WTC11 (cell line): Measurements from ENCODE around the gene LCN12. TPM values are rescaled to one million over a fixed set of nuclear protein-coding genes. Genes with fewer than 3 reads are reported as not detected.
A peak's percentile ranks its signal among the peaks of the same experiment; 100 is the strongest.

Experiments
- ATAC-seq: fragments of 200-7000 bp; cut with Tn5 transposase; 2 replicates; pipeline ENCODE4 v1.10.0; 2021; ENCODE audit warnings: mild to moderate bottlenecking, moderate library complexity
- CTCF ChIA-PET: fragments of 300-600 bp; sonication (Branson Sonifier 250); formaldehyde crosslinking; loops from one replicate; lab custom pipeline; 2021; ENCODE audit warnings: antibody characterized with exemption; lab: Charles Lee
- POLR2A ChIA-PET: fragments of 350-600 bp; sonication (Branson Sonifier 250); formaldehyde crosslinking; loops from one replicate; lab custom pipeline; 2021; ENCODE audit warnings: antibody characterized with exemption; lab: Charles Lee
- DNase-seq: peaks from one replicate; pipeline ENCODE4 v3.0.0; 2021; ENCODE audit warnings: low spot score
- H3K27ac Mint-ChIP-seq: 2 replicates; pipeline ENCODE4 v1.8.0; 2021; ENCODE audit warnings: mixed read lengths
- H3K27me3 Mint-ChIP-seq: 2 replicates; pipeline ENCODE4 v1.8.0; 2021; ENCODE audit warnings: low read depth, mild to moderate bottlenecking, moderate library complexity, mixed read lengths
- H3K36me3 Mint-ChIP-seq: 2 replicates; pipeline ENCODE4 v1.8.0; 2021; ENCODE audit warnings: mixed read lengths
- H3K4me1 Mint-ChIP-seq: 2 replicates; pipeline ENCODE4 v1.8.0; 2022; ENCODE audit warnings: mixed read lengths
- H3K4me3 Mint-ChIP-seq: 2 replicates; pipeline ENCODE4 v1.8.0; 2021; ENCODE audit warnings: mild to moderate bottlenecking, moderate library complexity, mixed read lengths
- H3K9me3 Mint-ChIP-seq: 2 replicates; pipeline ENCODE4 v1.8.0; 2021; ENCODE audit warnings: mixed read lengths
- AFF4 ChIP-seq: sonication (generic); formaldehyde crosslinking; IDR thresholded peaks from 2 replicates; pipeline ENCODE4 v1.8.1; 2023; ENCODE audit warnings: mild to moderate bottlenecking, missing genetic modification reagents, borderline replicate concordance
- CTCF ChIP-seq: fragments of 200-600 bp; IDR thresholded peaks from 2 replicates; pipeline ENCODE4 v1.8.0; 2022; ENCODE audit warnings: antibody characterized with exemption
- FOXP4 ChIP-seq: sonication (generic); formaldehyde crosslinking; IDR thresholded peaks from 2 replicates; pipeline ENCODE4 v1.8.0; 2022; ENCODE audit warnings: mild to moderate bottlenecking, missing genetic modification reagents
- MYBL2 ChIP-seq: sonication (generic); formaldehyde crosslinking; IDR thresholded peaks from 2 replicates; pipeline ENCODE4 v1.8.1; 2023; ENCODE audit warnings: mild to moderate bottlenecking, moderate library complexity, missing genetic modification reagents
- RORB ChIP-seq: fragments of 250-450 bp; sonication (Bioruptor Pico); IDR thresholded peaks from 2 replicates; pipeline ENCODE4 v1.9.0; 2021; ENCODE audit warnings: mild to moderate bottlenecking
- SP1 ChIP-seq: sonication (generic); formaldehyde crosslinking; conservative IDR thresholded peaks from 2 replicates; pipeline ENCODE4 v1.8.1; 2022; ENCODE audit warnings: missing genetic modification reagents
- TEAD1 ChIP-seq: sonication (generic); formaldehyde crosslinking; IDR thresholded peaks from 2 replicates; pipeline ENCODE4 v1.8.0; 2022; ENCODE audit warnings: mild to moderate bottlenecking, missing genetic modification reagents
- TEAD4 ChIP-seq: sonication (generic); formaldehyde crosslinking; IDR thresholded peaks from 2 replicates; pipeline ENCODE4 v1.8.0; 2022; ENCODE audit warnings: mild to moderate bottlenecking, missing genetic modification reagents
- ZNF232 ChIP-seq: sonication (generic); formaldehyde crosslinking; IDR thresholded peaks from 2 replicates; pipeline ENCODE4 v1.8.0; 2022; ENCODE audit warnings: mild to moderate bottlenecking, missing genetic modification reagents
- ZNF423 ChIP-seq: fragments of 250-450 bp; sonication (Bioruptor Pico); IDR thresholded peaks from 2 replicates; pipeline ENCODE4 v2.1.2; 2022; ENCODE audit warnings: mild to moderate bottlenecking, moderate library complexity
- total RNA-seq: library from RNA; stranded (reverse); gene quantifications from 3 replicates; pipeline ENCODE4 v1.2.3, GENCODE V29; 2021
- TF ChIP-seq, protein P1 (sequence below): fragments of 250-450 bp; sonication (Bioruptor Pico); IDR thresholded peaks from 2 replicates; pipeline ENCODE4 v2.1.2; 2022; ENCODE audit warnings: mild to moderate bottlenecking, moderate library complexity
- TF ChIP-seq, protein P2 (sequence below): sonication (generic); formaldehyde crosslinking; IDR thresholded peaks from 2 replicates; pipeline ENCODE4 v1.8.1; 2023; ENCODE audit warnings: mild to moderate bottlenecking, moderate library complexity, missing genetic modification reagents

Gene LCN12
- total RNA-seq, 1 experiment from 2014 or later = 1.9 TPM

DNA sequence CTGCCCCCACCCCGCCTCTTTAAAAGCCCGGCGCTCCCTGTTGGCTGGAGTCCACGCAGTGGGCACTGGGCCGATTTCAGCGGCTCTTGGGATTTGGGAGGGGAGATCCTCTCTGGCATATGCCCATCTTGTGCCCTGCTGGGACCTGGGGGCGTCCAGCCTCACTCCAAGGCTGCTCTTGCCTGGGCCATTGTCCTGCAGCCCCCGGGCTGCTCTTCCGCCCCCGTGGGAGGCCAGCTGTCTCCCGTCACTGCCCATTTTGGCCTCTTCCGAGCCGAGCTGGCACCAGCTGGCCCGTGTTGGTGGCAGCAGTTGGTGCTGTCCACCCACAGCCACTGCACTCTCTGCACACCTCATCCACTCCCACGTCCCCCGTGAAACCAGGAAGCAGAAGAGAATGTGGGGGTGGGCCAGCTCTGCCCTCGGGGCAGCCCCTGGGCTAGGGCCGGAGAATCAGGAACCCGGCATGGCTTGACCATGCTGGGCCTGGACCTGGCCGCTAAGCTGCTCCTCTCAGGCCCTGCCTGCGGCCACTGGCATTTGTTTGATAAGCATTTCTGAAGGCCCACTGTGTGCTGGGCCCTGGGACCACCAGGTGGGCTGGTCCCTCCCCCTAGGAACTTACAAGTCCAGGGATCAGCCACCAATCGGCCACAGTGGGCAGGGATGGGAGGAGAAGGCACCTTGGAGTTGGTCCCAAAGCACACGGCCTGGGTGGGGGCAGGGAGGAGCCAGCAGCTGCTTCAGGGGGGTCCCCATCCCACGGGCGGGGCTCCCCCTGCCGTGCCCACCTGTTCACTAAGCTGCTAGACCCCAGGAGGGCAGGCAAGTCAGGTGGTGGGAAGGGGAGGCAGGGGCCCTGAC lies 4.8 kb upstream of the LCN12 start:
- H3K27me3 Mint-ChIP-seq = no peaks in the 10 kb centered on the region
- H3K27ac Mint-ChIP-seq = no peak overlapping the region
- no peaks in the 10 kb centered on the region for H3K9me3 Mint-ChIP-seq
- ChIA-PET POLR2A (interaction anchor here (1.4 kb wide), 2 partner anchors 37 to 88 kb away, joined by 4 to 5 read pairs; no protein-coding TSS in a partner anchor), CTCF (interaction anchor here (0.6 to 8.7 kb wide), 52 partner anchors 9 to 290 kb away, joined by 3 to 151 read pairs (median 6); partner anchors contain the start of genes ABCA2, AJM1, CLIC3 and ENTPD2)
- peaks cover 10% of the 10 kb centered on the region for H3K4me1 Mint-ChIP-seq
- TF ChIP-seq CTCF (no peak), FOXP4 (CRISPR knock-in tag) (no peak), TEAD1 (no peak), TEAD4 (CRISPR knock-in tag) (no peak), ZNF423 (CRISPR knock-in tag) (peak; percentile 53)
- TF ChIP-seq, protein P1, sequence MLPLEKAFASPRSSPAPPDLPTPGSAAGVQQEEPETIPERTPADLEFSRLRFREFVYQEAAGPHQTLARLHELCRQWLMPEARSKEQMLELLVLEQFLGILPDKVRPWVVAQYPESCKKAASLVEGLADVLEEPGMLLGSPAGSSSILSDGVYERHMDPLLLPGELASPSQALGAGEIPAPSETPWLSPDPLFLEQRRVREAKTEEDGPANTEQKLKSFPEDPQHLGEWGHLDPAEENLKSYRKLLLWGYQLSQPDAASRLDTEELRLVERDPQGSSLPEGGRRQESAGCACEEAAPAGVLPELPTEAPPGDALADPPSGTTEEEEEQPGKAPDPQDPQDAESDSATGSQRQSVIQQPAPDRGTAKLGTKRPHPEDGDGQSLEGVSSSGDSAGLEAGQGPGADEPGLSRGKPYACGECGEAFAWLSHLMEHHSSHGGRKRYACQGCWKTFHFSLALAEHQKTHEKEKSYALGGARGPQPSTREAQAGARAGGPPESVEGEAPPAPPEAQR (CRISPR knock-in tag) = no peak
- TF ChIP-seq, protein P2, sequence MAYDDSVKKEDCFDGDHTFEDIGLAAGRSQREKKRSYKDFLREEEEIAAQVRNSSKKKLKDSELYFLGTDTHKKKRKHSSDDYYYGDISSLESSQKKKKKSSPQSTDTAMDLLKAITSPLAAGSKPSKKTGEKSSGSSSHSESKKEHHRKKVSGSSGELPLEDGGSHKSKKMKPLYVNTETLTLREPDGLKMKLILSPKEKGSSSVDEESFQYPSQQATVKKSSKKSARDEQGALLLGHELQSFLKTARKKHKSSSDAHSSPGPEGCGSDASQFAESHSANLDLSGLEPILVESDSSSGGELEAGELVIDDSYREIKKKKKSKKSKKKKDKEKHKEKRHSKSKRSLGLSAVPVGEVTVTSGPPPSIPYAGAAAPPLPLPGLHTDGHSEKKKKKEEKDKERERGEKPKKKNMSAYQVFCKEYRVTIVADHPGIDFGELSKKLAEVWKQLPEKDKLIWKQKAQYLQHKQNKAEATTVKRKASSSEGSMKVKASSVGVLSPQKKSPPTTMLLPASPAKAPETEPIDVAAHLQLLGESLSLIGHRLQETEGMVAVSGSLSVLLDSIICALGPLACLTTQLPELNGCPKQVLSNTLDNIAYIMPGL (CRISPR knock-in tag) = peak; percentile 55; the same call in 1 of the 2 replicates
- H3K36me3 Mint-ChIP-seq = no peaks in the 10 kb centered on the region
- DNase-seq = no peak
- no peak overlapping the region for H3K4me3 Mint-ChIP-seq
- ATAC-seq = no peak

DNA sequence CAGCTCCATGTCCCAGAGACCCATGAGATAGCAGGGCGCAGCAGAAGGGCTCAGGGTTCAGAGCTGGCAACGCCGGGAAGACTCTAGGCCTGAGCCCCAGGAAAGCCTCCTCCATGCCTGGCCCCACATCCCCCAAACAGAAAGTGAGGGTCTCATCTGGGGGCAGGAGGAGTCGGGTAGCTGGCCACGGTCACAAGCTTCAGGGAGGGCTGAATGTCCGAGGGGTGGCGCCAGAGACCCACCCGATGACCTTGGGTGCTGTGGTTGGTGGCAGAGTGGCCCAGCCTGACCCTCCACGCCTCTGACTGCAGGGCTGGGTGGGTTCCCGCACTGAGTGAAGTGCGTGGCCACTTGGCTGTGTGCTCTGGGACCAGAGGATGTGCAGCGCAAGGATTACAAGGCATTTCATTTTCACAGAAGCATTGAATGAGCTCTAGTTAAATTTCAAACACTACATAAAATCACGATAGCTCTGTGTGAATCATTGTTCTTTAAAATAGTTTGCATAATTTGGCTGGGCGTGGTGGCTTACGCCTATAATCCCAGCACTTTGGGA lies 4.0 kb upstream of the LCN12 start:
- Mint-ChIP-seq H3K27ac (peak overlapping the region; percentile 93), H3K36me3 (no peaks in the 10 kb centered on the region), H3K4me3 (peak overlapping the region; percentile 71), H3K9me3 (no peaks in the 10 kb centered on the region), H3K4me1 (peaks cover 10% of the 10 kb centered on the region), H3K27me3 (no peaks in the 10 kb centered on the region)
- POLR2A ChIA-PET = interaction anchor here (1.4 kb wide), 2 partner anchors 37 to 88 kb away, joined by 4 to 5 read pairs; no protein-coding TSS in a partner anchor
- TF ChIP-seq CTCF (peak; percentile 19; the same call in 1 of the 2 replicates), ZNF232 (CRISPR knock-in tag) (no peak; the same call in 1 of the 2 replicates), SP1 (CRISPR knock-in tag) (0 out of 2 replicates have a peak, but pooled peaks have one; percentile 26), MYBL2 (no peak), AFF4 (CRISPR knock-in tag) (no peak), RORB (CRISPR knock-in tag) (no peak)
- CTCF ChIA-PET = interaction anchor here (0.6 to 8.7 kb wide), 56 partner anchors 10 to 289 kb away, joined by 3 to 151 read pairs (median 6); partner anchors contain the start of genes ABCA2, AJM1, CLIC3 and ENTPD2
- DNase-seq (peak; percentile 74), ATAC-seq (peak; percentile 8)
